Left renal pelvis (tissue), 4 donors: ENCODE measurements around the gene PRKAR2B. TPM values are rescaled to one million over a fixed set of nuclear protein-coding genes. Genes with fewer than 3 reads are reported as not detected.

Experiments used
- DNase-seq, 4 donors: peaks; one replicate each; pipeline ENCODE4 v3.0.0-alpha.2; 2013; ENCODE audit warnings: low read depth in 4 of 4, low spot score in 3 of 4
- polyA plus RNA-seq, 4 donors: library from polyadenylated mRNA; unstranded; fragments of 120-200 nt; gene quantifications; one replicate each; pipeline ENCODE4 v1.2.1, GENCODE V29; 2013; ENCODE audit not compliant: insufficient read length in 4 of 4

PRKAR2B gene
- 10 to 100 TPM; 21.1 to 50.9 (median 40.1) TPM for polyA plus RNA-seq

DNA sequence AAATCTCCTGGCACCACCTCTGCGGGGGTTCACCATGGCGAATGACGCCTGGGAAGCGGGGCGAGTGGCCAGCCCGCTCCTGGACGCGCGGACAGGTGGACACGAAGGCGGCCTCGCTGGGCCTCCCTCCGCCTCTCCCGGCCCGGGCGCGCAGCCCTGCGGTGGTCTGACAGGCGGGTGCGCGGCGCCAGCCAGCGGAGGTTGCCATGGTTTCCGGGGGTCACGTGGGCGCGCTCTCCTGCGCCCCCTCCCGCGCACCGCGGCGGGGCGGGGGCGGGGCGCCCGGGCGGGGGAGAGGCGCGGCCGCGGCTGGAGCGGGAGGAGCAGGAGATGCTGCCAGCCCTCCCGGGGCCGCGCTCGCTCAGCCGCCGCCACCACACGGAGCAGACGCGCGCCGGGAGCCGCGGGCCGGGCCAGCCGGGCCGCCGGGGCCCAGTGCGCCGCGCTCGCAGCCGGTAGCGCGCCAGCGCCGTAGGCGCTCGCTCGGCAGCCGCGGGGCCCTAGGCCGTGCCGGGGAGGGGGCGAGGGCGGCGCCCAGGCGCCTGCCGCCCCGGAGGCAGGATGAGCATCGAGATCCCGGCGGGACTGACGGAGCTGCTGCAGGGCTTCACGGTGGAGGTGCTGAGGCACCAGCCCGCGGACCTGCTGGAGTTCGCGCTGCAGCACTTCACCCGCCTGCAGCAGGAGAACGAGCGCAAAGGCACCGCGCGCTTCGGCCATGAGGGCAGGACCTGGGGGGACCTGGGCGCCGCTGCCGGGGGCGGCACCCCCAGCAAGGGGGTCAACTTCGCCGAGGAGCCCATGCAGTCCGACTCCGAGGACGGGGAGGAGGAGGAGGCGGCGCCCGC lies at the start of gene PRKAR2B:
Gene PRKAR2B (plus strand): TSS at position 359 of the 848 bp plus-strand sequence. CDS start 203 bp downstream, at position 562.
- DNase-seq = peak in 3 of 4 donors; percentile 80 to 81 (median 80)

GRCh38 chr7:106994833-106995232 lies 49.7 kb upstream of the PRKAR2B start:
- DNase-seq = no peak

- DNase-seq = no peak
Measured at GRCh38 chr7:106997487-106998271, 46.8 kb upstream of the PRKAR2B start.

- DNase-seq = no peak
Measured at GRCh38 chr7:106999023-106999422, 45.5 kb upstream of the PRKAR2B start.

- DNase-seq = no peak
Measured at GRCh38 chr7:107001490-107001889, 43.0 kb upstream of the PRKAR2B start.

GRCh38 chr7:107002126-107002525 lies 42.4 kb upstream of the PRKAR2B start:
- no peak for DNase-seq

DNA sequence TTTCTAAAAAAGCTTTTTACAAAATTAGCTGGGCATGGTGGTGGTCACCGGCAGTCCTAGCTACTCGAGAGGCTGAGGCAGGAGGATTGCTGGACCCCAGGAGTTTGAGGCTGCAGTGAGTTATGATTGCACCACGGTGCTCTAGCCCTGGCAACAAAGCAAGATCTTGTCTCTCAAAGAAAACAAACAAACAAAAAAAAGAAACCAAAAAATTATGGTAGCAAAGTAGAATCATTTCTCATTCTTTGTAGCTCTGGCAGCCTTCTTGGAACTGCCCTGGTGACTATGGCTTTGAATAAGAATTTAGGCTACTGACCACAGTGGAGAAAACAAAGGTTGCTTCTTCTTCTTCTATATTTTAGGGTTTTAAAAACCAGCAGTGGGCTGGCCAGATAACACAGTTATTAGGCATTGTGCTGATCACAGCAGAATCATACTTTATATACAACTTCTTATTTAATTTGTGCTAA lies 41.9 kb upstream of the PRKAR2B start:
- no peak for DNase-seq

DNA sequence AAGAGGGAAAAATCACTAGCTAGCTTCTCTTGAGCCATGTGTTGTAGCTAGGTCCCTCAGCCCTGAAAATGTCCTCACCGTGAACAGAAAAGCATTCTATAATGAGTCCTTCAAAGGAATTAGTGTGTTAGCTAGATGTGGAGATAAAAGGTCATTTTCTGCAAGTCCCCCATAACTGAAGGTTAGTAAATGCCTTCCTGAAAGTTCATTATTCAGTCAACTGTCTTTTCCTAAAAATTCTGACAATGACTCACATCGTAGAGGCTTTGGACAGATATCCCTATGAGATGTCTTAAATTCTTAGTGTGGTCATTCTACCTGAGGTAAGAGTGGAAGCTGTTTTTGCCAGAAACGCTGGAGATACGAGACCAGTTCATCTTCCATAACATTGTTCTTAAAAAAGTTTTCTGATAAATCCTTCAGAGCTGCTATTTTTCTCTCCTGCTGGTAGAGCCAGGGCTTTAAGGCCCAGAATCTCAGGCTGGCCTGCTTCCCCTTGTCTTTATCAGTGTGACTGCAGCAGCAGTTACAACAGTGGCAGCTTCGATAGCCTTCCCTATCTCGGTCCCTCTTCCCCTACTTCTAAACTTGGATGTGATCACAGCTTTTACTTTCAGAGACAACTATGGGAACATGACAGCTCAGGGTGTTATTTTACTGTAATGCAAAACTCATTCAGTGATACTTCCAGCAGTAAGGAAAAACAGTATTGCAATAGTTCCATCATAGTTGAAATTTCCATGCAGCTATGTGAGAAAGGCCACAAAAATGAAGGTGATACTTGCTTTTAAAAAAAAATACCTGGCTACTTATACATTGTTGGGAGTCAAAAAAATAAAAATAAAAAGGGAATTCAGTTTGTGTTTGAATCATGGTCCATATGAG lies 37.3 kb upstream of the PRKAR2B start:
- no peak for DNase-seq

DNA sequence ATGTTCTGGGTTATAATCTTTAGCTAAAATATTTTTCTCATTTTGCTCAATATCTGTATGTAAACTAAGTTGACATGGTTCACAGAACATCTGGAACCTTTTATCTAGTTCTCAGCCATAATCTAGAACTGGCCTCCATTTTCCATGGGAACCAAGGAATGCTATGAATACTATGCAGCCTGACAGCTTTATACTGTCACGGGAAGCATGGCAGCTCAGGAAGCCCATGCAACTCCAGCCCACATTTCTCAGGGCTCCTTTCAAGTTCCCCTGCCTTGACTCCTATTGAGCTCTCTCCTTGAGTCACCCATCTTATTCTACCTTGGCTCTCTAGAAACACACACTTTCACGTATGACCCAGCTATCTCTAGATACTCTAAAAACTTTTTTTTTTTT lies 36.6 kb upstream of the PRKAR2B start:
- DNase-seq = no peak

DNA sequence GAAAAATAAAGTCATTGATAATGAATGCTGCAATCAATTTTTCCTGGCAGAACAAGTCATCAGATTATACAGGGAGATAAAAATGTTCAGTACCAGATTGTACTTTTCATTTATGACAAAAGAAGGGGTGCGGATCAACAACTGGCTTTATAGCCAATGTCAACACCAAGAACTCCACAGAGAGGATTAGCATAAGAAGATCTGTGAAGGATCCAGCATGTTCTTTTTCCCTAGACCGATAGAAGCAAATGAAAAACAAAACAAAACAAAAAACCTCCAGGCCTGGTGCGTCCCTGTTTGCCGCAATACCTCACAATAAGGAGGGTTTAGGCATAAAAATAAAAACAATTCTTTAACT lies 34.7 kb upstream of the PRKAR2B start:
- DNase-seq = no peak

DNA sequence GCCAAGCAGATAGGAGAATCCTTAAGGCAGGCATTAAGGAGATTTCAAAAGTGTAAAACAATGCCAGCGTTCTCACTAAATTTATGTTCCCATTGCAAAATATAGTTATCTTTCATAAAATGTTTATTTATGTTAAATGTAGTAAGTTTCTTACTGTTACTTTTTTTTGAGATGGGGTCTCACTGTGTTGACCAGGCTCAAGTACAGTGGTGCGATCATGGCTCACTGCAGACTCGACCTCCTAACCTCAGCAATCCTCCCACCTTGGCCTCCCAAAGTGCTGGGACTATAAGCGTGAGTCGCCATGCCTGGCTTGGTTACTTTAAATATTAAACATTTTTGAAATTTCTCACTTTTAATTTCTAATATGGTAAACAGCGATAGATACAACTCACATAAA lies 31.8 kb upstream of the PRKAR2B start:
- DNase-seq = no peak

DNA sequence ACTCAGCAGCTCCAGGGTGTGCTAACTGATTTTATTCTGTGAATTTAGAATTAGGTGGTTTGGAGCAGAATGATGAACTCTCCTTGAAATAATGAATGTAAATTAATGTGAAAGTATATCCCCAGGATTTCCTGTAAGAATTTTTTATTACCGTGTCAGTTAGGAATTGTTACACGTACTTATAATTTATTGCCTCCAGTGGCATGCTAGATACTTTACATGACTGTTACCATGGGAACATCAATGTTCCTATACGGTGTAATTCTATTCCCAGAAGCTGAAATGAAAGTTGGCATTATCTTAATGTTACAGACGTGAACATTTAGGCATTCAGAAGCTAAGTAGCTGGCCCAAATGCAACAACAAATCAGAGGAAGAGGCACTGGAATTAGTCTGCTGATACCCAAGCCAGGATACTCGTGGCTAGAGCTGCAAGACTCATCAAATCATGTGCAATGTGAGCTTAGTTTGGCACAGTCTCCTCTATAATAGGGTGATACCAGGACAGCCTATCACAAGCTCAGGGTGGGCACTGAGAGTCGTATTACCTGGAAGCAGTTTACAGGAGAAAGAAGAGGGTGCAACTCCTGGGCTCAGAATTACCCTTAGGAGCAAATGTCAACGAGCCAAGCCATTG lies 30.0 kb upstream of the PRKAR2B start:
- DNase-seq = no peak

DNA sequence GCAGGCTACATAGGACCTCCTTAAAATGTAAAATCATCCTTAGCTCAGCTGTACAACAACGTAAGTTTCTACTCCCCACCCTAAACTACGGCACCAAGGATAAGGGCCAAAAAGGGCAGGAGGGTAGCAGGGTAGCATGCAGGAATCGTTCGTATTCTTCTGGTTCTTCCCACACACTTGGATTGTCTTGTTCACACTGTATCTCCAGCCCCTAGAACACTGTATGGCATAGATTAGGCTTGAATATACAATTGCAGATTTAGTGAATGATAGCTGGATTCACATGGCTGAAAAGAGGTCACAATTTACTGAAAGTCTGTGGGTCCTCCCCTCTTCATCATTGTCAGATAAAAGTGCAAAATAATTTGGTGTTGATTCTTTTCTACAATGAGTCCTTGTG lies 28.2 kb upstream of the PRKAR2B start:
- DNase-seq = no peak

GRCh38 chr7:107017965-107018719 lies 26.4 kb upstream of the PRKAR2B start:
- no peak for DNase-seq

- no peak for DNase-seq
Measured at GRCh38 chr7:107020400-107020799, 24.1 kb upstream of the PRKAR2B start.

DNA sequence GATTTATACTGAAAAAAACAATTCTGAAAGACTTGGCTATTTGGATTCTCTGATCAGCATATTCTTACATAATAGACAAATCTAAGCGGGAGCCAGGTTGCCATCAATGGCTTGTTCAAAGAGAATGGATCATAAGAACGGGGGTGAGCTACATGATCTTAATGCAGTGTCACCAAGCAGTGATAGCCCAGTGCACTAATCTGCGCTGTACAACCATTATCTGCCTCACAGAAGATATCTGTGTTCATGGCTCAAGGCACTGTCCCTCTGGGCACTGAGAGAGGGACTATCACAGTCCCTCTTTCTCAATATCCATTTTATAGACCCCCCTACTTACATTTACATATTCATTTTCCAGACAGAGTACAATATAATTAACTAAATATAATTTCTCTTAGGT lies 22.9 kb upstream of the PRKAR2B start:
- no peak for DNase-seq

- no peak for DNase-seq
Measured at GRCh38 chr7:107023522-107024151, 20.9 kb upstream of the PRKAR2B start.

- no peak for DNase-seq
Measured at GRCh38 chr7:107024906-107025305, 19.6 kb upstream of the PRKAR2B start.
